MCF 10A (cell line): ENCODE results near the gene RPUSD3. TPM values are rescaled to one million over a fixed set of nuclear protein-coding genes. Genes with fewer than 3 reads are reported as not detected.
A peak's percentile ranks its signal among the peaks of the same experiment; 100 is the strongest.

ENCODE experiments used
- BruUV-seq: library from RNA; stranded (reverse); fragments of 400-500 nt; replicated peaks from 2 replicates; lab custom pipeline; 2021; lab: Mats Ljungman, UMichigan
- CTCF ChIA-PET: fragments of 300-600 bp; sonication (Branson Sonifier 250); formaldehyde crosslinking; extraction: SDS; loops from one replicate; lab custom pipeline; 2021; ENCODE audit warnings: antibody characterized with exemption, inconsistent platforms; lab: Yijun Ruan, JAX
- POLR2A ChIA-PET: fragments of 300-600, 350-650 bp; sonication (Branson Sonifier 250); formaldehyde crosslinking; extraction: SDS; loops from one replicate; lab custom pipeline; 2020; ENCODE audit warnings: antibody characterized with exemption, inconsistent platforms; lab: Yijun Ruan, JAX
- DNase-seq: peaks from one replicate; pipeline ENCODE4 v3.0.0-alpha.2; 2018; ENCODE audit not compliant: unreplicated experiment
- H3K27ac Mint-ChIP-seq: one replicate; pipeline ENCODE4 v1.8.0; 2022; ENCODE audit warnings: mild to moderate bottlenecking, low read depth, mixed read lengths; ENCODE audit not compliant: unreplicated experiment
- H3K27me3 Mint-ChIP-seq: one replicate; pipeline ENCODE4 v1.8.0; 2022; ENCODE audit warnings: mixed read lengths; ENCODE audit not compliant: insufficient read depth, unreplicated experiment
- H3K36me3 Mint-ChIP-seq: one replicate; pipeline ENCODE4 v1.8.0; 2022; ENCODE audit warnings: mild to moderate bottlenecking, moderate library complexity, mixed read lengths; ENCODE audit not compliant: insufficient read depth, unreplicated experiment
- H3K4me1 Mint-ChIP-seq: one replicate; pipeline ENCODE4 v1.8.0; 2022; ENCODE audit warnings: mixed read lengths; ENCODE audit not compliant: insufficient read depth, unreplicated experiment
- H3K4me3 Mint-ChIP-seq: one replicate; pipeline ENCODE4 v1.8.0; 2022; ENCODE audit warnings: mild to moderate bottlenecking, moderate library complexity, mixed read lengths; ENCODE audit not compliant: unreplicated experiment
- H3K9me3 Mint-ChIP-seq: one replicate; pipeline ENCODE4 v1.8.0; 2022; ENCODE audit warnings: mixed read lengths; ENCODE audit not compliant: unreplicated experiment
- CTCF ChIP-seq: fragments of 200-600 bp; IDR thresholded peaks from one replicate; pipeline ENCODE4 v1.8.0; 2022; ENCODE audit warnings: antibody characterized with exemption, mild to moderate bottlenecking; ENCODE audit not compliant: unreplicated experiment
- intact Hi-C: fragments of 100-400 bp; cut with micrococcal nuclease; formaldehyde crosslinking; loops from 2 replicates; pipeline ENCODE4 v1.14.1; 2022
- total RNA-seq: library from RNA; stranded (reverse); gene quantifications from 2 replicates; pipeline ENCODE4 v1.2.3, GENCODE V29; 2022

The RPUSD3 gene
- total RNA-seq, 1 experiment from 2014 or later = 40.7 TPM

GRCh38 chr3:9810433-9810770 is 33.4 kb downstream of the RPUSD3 start:
- CTCF ChIA-PET = no interaction called here
- no peak for TF ChIP-seq CTCF
- peaks cover 23% of the 10 kb centered on the region for H3K4me1 Mint-ChIP-seq
- H3K27ac Mint-ChIP-seq = no peak overlapping the region
- H3K36me3 Mint-ChIP-seq = peaks cover 17% of the 10 kb centered on the region
- no peak for DNase-seq
- H3K9me3 Mint-ChIP-seq = no peaks in the 10 kb centered on the region
- intact Hi-C loops = no loop called here
- POLR2A ChIA-PET = no interaction called here
- H3K27me3 Mint-ChIP-seq = no peaks in the 10 kb centered on the region
- no TSS peak for BruUV-seq
- H3K4me3 Mint-ChIP-seq = peak overlapping the region; percentile 70

- Mint-ChIP-seq H3K9me3 (no peaks in the 10 kb centered on the region), H3K27ac (peak within 1 kb of the TSS; percentile 89), H3K27me3 (no peaks in the 10 kb centered on the region), H3K4me1 (peaks cover 23% of the 10 kb centered on the region), H3K36me3 (peaks cover 22% of the 10 kb centered on the region), H3K4me3 (peak within 1 kb of the TSS; percentile 70)
- ChIA-PET POLR2A (interaction anchor here (0.6 to 3.9 kb wide), 6 partner anchors 12 to 107 kb away, joined by 3 to 23 read pairs (median 4); partner anchors contain the start of genes ARPC4, IL17RC and TADA3), CTCF (interaction anchor here (0.6 to 0.7 kb wide), 3 partner anchors 18 to 836 kb away, joined by 3 to 5 read pairs (median 3); no protein-coding TSS in a partner anchor)
- intact Hi-C loops = no loop called here
- no peak for TF ChIP-seq CTCF
- peak; percentile 62 for DNase-seq
- BruUV-seq = no TSS peak
Measured at GRCh38 chr3:9809615-9810432, 34.0 kb downstream of the RPUSD3 start, which contains the start of gene TTLL3. Gene TTLL3, plus strand, starts transcription at chr3:9810262. Its CDS starts 400 bp downstream, at chr3:9810662.

- no TSS peak for BruUV-seq
- intact Hi-C loops = no loop called here
- ChIA-PET CTCF (interaction anchor here (0.6 to 2.8 kb wide), 5 partner anchors 13 to 835 kb away, joined by 3 to 10 read pairs (median 4); no protein-coding TSS in a partner anchor), POLR2A (interaction anchor here (0.6 to 3.9 kb wide), 7 partner anchors 12 to 1215 kb away, joined by 3 to 23 read pairs (median 3); partner anchors contain the start of genes ARPC4, IL17RC and TADA3)
- no peak for TF ChIP-seq CTCF
- DNase-seq = no peak
- H3K36me3 Mint-ChIP-seq = peaks cover 28% of the 10 kb centered on the region
- H3K9me3 Mint-ChIP-seq = no peaks in the 10 kb centered on the region
- H3K4me1 Mint-ChIP-seq = peaks cover 23% of the 10 kb centered on the region
- peak overlapping the region; percentile 89 for H3K27ac Mint-ChIP-seq
- H3K27me3 Mint-ChIP-seq = no peaks in the 10 kb centered on the region
- H3K4me3 Mint-ChIP-seq = peak overlapping the region; percentile 70
Measured at GRCh38 chr3:9809239-9809614, 34.6 kb downstream of the RPUSD3 start.
